ENCODE data around the gene HSH2D. TPM values are rescaled to one million over a fixed set of nuclear protein-coding genes. Genes with fewer than 3 reads are reported as not detected.

The HSH2D gene
- total and polyA plus RNA-seq, 9 of the 15 experiments (the other 6 are each of a cell fraction or from before 2014, with no cell fraction given) = 0.03 to 1.1 (median 0.35) TPM; not detected in 1

- TF ChIP-seq ID3 (CRISPR knock-in tag; IDR thresholded peaks at IDR 0.05) (no peak), ID3 (tag; IDR thresholded peaks at IDR 0.05) (0 out of 2 replicates have a peak, but pooled peaks have one; percentile 35), CBX1 (IDR thresholded peaks at IDR 0.05; ENCODE audit: low read depth) (peak; percentile 99; the same call in 1 of the 2 replicates), NCOR1 (IDR thresholded peaks at IDR 0.05) (0 out of 2 replicates have a peak, but pooled peaks have one; percentile 11), ZNF140 (CRISPR knock-in tag; IDR thresholded peaks at IDR 0.05) (no peak), HMGN3 (IDR thresholded peaks at IDR 0.05; ENCODE audit: borderline replicate concordance, extremely low read depth, insufficient read length, low read depth, low read length) (no peak), TARDBP (IDR thresholded peaks at IDR 0.05) (no peak), MAX (CRISPR knock-in tag; IDR thresholded peaks at IDR 0.05) (peak; percentile 89), NFE2 (IDR thresholded peaks at IDR 0.05; ENCODE audit: low read depth) (no peak), E2F6 (IDR thresholded peaks at IDR 0.05; ENCODE audit: borderline replicate concordance in 1 of 2, extremely low read depth in 1 of 2, insufficient read depth in 1 of 2, insufficient read length in 1 of 2, low read depth in 1 of 2, low read length in 1 of 2, poor library complexity in 1 of 2, severe bottlenecking in 1 of 2) (peak in 1 of 2 experiments; percentile 27), CBFA2T3 (IDR thresholded peaks at IDR 0.05) (peak; percentile 35), SAP30 (IDR thresholded peaks at IDR 0.05; ENCODE audit: borderline replicate concordance, insufficient read depth, low read depth, low read length, poor library complexity, severe bottlenecking) (no peak), TEAD1 (CRISPR knock-in tag; IDR thresholded peaks at IDR 0.05) (no peak), ZFP36 (IDR thresholded peaks at IDR 0.05; ENCODE audit: low read depth, low read length, partially characterized antibody) (peak; percentile 96), MNT (conservative IDR thresholded peaks at IDR 0.05) (peak; percentile 60 to 77; a peak in 3 of 4 replicates), NCOA4 (IDR thresholded peaks at IDR 0.05; ENCODE audit: partially characterized antibody) (no peak)
These were observed 2.4 kb upstream of the HSH2D start (continued) for GRCh38 chr19:16141043-16141442.

All from K562 (cell line).